CD4-positive, CD25-positive, alpha-beta regulatory T cell (primary cell): ENCODE measurements around the gene KCNK10. TPM values are rescaled to one million over a fixed set of nuclear protein-coding genes. Genes with fewer than 3 reads are reported as not detected.

Source experiments
- ATAC-seq, 2 donors: fragments of 150-1000 bp; cut with Tn5 transposase; one replicate each; pipeline ENCODE4 v1.10.0; 2021; ENCODE audit warnings: low read depth in 2 of 2, moderate number of reproducible peaks in 2 of 2, moderate library complexity in 1 of 2
- DNase-seq, 3 donors: peaks; one replicate each; pipeline versions ENCODE4 v3.0.0 to v3.0.0-alpha.2; 2012 to 2022; ENCODE audit warnings: mixed read lengths in 1 of 3
- H3K27ac ChIP-seq: one replicate; pipeline ENCODE4 v1.7.0; 2013; ENCODE audit warnings: mild to moderate bottlenecking, low read length; ENCODE audit not compliant: insufficient read depth, poor library complexity, severe bottlenecking
- H3K27me3 ChIP-seq: one replicate; pipeline ENCODE4 v1.7.0; 2013; ENCODE audit warnings: low read length; ENCODE audit not compliant: control insufficient read depth, insufficient read depth
- H3K36me3 ChIP-seq: one replicate; pipeline ENCODE4 v1.7.0; 2013; ENCODE audit warnings: mild to moderate bottlenecking, low read length, moderate library complexity; ENCODE audit not compliant: control insufficient read depth, insufficient read depth
- H3K4me1 ChIP-seq: 2 replicates; pipeline ENCODE4 v1.7.0; 2013; ENCODE audit warnings: mild to moderate bottlenecking, low read length; ENCODE audit not compliant: insufficient read depth, control insufficient read depth, poor library complexity, severe bottlenecking
- H3K4me3 ChIP-seq: one replicate; pipeline ENCODE4 v1.7.0; 2013; ENCODE audit warnings: low read depth, mild to moderate bottlenecking, low read length, moderate library complexity
- H3K9me3 ChIP-seq, 2 experiments: 1 replicate in 1 of 2; 2 replicates in 1 of 2; pipeline ENCODE4 v1.7.0; 2013; ENCODE audit warnings: low read length in 2 of 2, mild to moderate bottlenecking in 1 of 2, moderate library complexity in 1 of 2; ENCODE audit not compliant: control insufficient read depth in 2 of 2
- H3K27ac Mint-ChIP-seq, 3 donors: one replicate each; pipeline ENCODE4 v1.8.0; 2020 to 2022; ENCODE audit warnings: mild to moderate bottlenecking in 3 of 3, mixed read lengths in 3 of 3, moderate library complexity in 2 of 3
- H3K27me3 Mint-ChIP-seq: one replicate; pipeline ENCODE4 v1.8.0; 2022; ENCODE audit warnings: mild to moderate bottlenecking, mixed read lengths
- H3K36me3 Mint-ChIP-seq: one replicate; pipeline ENCODE4 v1.8.0; 2020; ENCODE audit warnings: mixed read lengths
- H3K4me1 Mint-ChIP-seq, 4 donors: one replicate each; pipeline ENCODE4 v1.8.0; 2020 to 2022; ENCODE audit warnings: mixed read lengths in 4 of 4, mild to moderate bottlenecking in 1 of 4
- H3K4me3 Mint-ChIP-seq, 4 donors: one replicate each; pipeline ENCODE4 v1.8.0; 2020 to 2022; ENCODE audit warnings: mild to moderate bottlenecking in 4 of 4, mixed read lengths in 4 of 4, moderate library complexity in 3 of 4
- H3K9me3 Mint-ChIP-seq, 7 donors: one replicate each; pipeline ENCODE4 v1.8.0; 2020 to 2022; ENCODE audit warnings: mixed read lengths in 7 of 7, mild to moderate bottlenecking in 3 of 7, moderate library complexity in 2 of 7
- polyA plus RNA-seq, 4 donors: library from polyadenylated mRNA; unstranded; fragments of 300-500 nt; fragmentation: Illumina TruSeq; gene quantifications; one replicate each; pipeline ENCODE4 v1.2.3, GENCODE V29; 2021
- total RNA-seq: library from RNA; stranded (reverse); gene quantifications from one replicate; pipeline ENCODE4 v1.2.3, GENCODE V29; 2022

The KCNK10 gene
- total and polyA plus RNA-seq, 5 donors from 2014 or later, result not detected

DNA sequence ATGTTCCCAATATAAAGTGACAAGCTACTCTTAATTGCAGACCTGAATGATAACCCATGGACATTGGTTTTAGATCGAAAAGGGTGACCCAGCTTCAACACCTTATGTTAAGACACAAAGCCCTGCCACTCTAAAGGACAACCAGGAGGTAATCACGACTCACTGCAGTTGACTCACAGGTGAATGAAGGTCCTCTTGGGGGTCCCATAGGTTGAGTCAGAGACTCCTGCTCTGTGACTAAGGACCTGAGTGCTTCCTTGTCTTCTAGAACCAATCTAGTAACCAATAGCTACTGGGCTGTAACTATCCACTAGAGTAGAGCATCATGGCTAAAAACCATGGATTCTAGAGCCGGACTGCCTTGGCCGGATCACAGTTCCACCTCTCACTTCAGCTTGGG, 73.8 kb downstream of the KCNK10 start:
- no peak overlapping the region for H3K27ac ChIP-seq
- H3K4me1 Mint-ChIP-seq, result no peaks in the 10 kb centered on the region
- no peak overlapping the region for H3K4me3 ChIP-seq
- no peak overlapping the region for H3K4me3 Mint-ChIP-seq
- no peaks in the 10 kb centered on the region for H3K36me3 ChIP-seq
- H3K9me3 Mint-ChIP-seq, result peaks cover 0 to 1% (median 0%) of the 10 kb centered on the region in 7 donors
- ATAC-seq (no peak), DNase-seq (no peak)
- H3K9me3 ChIP-seq, result no peaks in the 10 kb centered on the region
- H3K27me3 ChIP-seq, result peaks cover 8% of the 10 kb centered on the region
- H3K36me3 Mint-ChIP-seq, result no peaks in the 10 kb centered on the region
- peaks cover 11% of the 10 kb centered on the region for H3K27me3 Mint-ChIP-seq
- no peak overlapping the region for H3K27ac Mint-ChIP-seq
- H3K4me1 ChIP-seq, result no peaks in the 10 kb centered on the region

- Histone ChIP-seq H3K4me1 (no peaks in the 10 kb centered on the region), H3K27me3 (peaks cover 10% of the 10 kb centered on the region), H3K4me3 (no peak overlapping the region), H3K9me3 (no peaks in the 10 kb centered on the region), H3K27ac (no peak overlapping the region), H3K36me3 (no peaks in the 10 kb centered on the region)
- no peak overlapping the region for H3K27ac Mint-ChIP-seq
- peaks cover 12% of the 10 kb centered on the region for H3K27me3 Mint-ChIP-seq
- no peaks in the 10 kb centered on the region for H3K4me1 Mint-ChIP-seq
- no peak overlapping the region for H3K4me3 Mint-ChIP-seq
- H3K9me3 Mint-ChIP-seq, result peaks cover 0 to 1% (median 0%) of the 10 kb centered on the region in 7 donors
- ATAC-seq, result no peak
- no peak for DNase-seq
- H3K36me3 Mint-ChIP-seq, result no peaks in the 10 kb centered on the region
Measured at GRCh38 chr14:88248606-88249005, 74.5 kb downstream of the KCNK10 start.

- no peak for ATAC-seq
- Histone ChIP-seq H3K27me3 (peaks cover 10% of the 10 kb centered on the region), H3K4me3 (no peak overlapping the region), H3K9me3 (no peaks in the 10 kb centered on the region), H3K4me1 (no peaks in the 10 kb centered on the region), H3K27ac (no peak overlapping the region), H3K36me3 (no peaks in the 10 kb centered on the region)
- H3K4me1 Mint-ChIP-seq, result no peaks in the 10 kb centered on the region
- no peak overlapping the region for H3K4me3 Mint-ChIP-seq
- DNase-seq, result no peak
- H3K9me3 Mint-ChIP-seq, result peaks cover 0 to 1% (median 0%) of the 10 kb centered on the region in 7 donors
- no peak overlapping the region for H3K27ac Mint-ChIP-seq
- no peaks in the 10 kb centered on the region for H3K36me3 Mint-ChIP-seq
- peaks cover 20% of the 10 kb centered on the region for H3K27me3 Mint-ChIP-seq
Measured at GRCh38 chr14:88247228-88247627, 75.8 kb downstream of the KCNK10 start.

- peaks cover 20% of the 10 kb centered on the region for H3K27me3 Mint-ChIP-seq
- no peak overlapping the region for H3K4me3 Mint-ChIP-seq
- Histone ChIP-seq H3K4me1 (no peaks in the 10 kb centered on the region), H3K36me3 (no peaks in the 10 kb centered on the region), H3K27ac (no peak overlapping the region), H3K9me3 (no peaks in the 10 kb centered on the region), H3K27me3 (peaks cover 7% of the 10 kb centered on the region), H3K4me3 (no peak overlapping the region)
- peaks cover 0 to 3% (median 0%) of the 10 kb centered on the region in 7 donors for H3K9me3 Mint-ChIP-seq
- H3K27ac Mint-ChIP-seq, result no peak overlapping the region
- no peak for ATAC-seq
- H3K36me3 Mint-ChIP-seq, result no peaks in the 10 kb centered on the region
- no peak for DNase-seq
- no peaks in the 10 kb centered on the region for H3K4me1 Mint-ChIP-seq
Measured at GRCh38 chr14:88245321-88245720, 77.7 kb downstream of the KCNK10 start.

- H3K4me1 ChIP-seq, result no peaks in the 10 kb centered on the region
- no peak overlapping the region for H3K4me3 ChIP-seq
- Mint-ChIP-seq H3K9me3 (peaks cover 0 to 3% (median 0%) of the 10 kb centered on the region in 7 donors), H3K4me1 (no peaks in the 10 kb centered on the region), H3K27ac (no peak overlapping the region), H3K27me3 (peaks cover 20% of the 10 kb centered on the region), H3K36me3 (no peaks in the 10 kb centered on the region), H3K4me3 (no peak overlapping the region)
- DNase-seq, result no peak
- H3K36me3 ChIP-seq, result no peaks in the 10 kb centered on the region
- H3K9me3 ChIP-seq, result no peaks in the 10 kb centered on the region
- H3K27me3 ChIP-seq, result peaks cover 7% of the 10 kb centered on the region
- no peak overlapping the region for H3K27ac ChIP-seq
- ATAC-seq, result no peak
Measured at GRCh38 chr14:88243946-88244345, 79.1 kb downstream of the KCNK10 start.

DNA sequence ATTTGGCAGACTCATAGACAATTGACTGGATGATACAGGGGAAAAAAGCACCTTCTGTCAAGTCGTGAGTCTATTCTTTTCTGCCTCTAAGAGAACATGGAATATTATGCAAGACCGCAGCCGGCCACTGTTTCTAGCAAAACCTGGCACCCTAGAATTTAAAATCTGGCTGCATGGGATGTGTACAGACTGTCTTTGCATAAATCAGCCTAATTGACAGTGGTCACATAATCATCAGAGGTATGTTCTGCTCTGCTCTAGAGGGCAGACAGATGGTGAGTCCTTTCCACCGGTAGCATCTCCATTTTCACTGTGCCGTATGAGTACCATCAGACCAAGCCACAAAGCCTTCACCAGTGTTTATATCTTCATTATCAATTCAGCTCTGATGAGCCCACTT, 80.6 kb downstream of the KCNK10 start:
- Mint-ChIP-seq H3K4me3 (no peak overlapping the region), H3K27ac (no peak overlapping the region), H3K27me3 (peaks cover 20% of the 10 kb centered on the region), H3K36me3 (no peaks in the 10 kb centered on the region), H3K9me3 (peaks cover 0 to 3% (median 0%) of the 10 kb centered on the region in 7 donors), H3K4me1 (no peaks in the 10 kb centered on the region)
- no peak overlapping the region for H3K4me3 ChIP-seq
- H3K4me1 ChIP-seq, result no peaks in the 10 kb centered on the region
- no peaks in the 10 kb centered on the region for H3K36me3 ChIP-seq
- ATAC-seq (no peak), DNase-seq (no peak)
- H3K27ac ChIP-seq, result no peak overlapping the region
- no peaks in the 10 kb centered on the region for H3K9me3 ChIP-seq
- peaks cover 6% of the 10 kb centered on the region for H3K27me3 ChIP-seq

DNA sequence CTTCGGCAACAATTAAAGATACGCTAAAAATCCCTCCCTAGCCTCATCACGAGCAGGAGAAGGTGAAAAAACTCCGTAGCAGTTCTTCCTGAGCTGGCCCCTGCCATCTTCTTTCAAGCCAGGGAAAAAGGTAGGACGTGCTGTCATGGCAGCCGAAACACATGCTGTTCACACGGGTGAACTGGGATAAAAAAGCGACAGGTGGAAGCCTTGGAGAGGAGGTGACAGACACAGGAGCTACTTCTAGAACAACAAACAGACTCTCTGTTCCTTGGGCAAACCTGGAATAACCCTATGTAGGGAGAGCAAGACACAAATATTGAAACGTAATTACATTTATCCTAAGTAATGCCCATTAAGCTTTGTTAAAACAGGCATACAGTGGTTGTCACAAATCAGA, 81.3 kb downstream of the KCNK10 start:
- DNase-seq (no peak), ATAC-seq (no peak)
- Mint-ChIP-seq H3K4me3 (no peak overlapping the region), H3K27ac (no peak overlapping the region), H3K4me1 (no peaks in the 10 kb centered on the region), H3K36me3 (no peaks in the 10 kb centered on the region), H3K27me3 (peaks cover 20% of the 10 kb centered on the region), H3K9me3 (peaks cover 0 to 3% (median 0%) of the 10 kb centered on the region in 7 donors)
- Histone ChIP-seq H3K27ac (no peak overlapping the region), H3K4me1 (no peaks in the 10 kb centered on the region), H3K36me3 (no peaks in the 10 kb centered on the region), H3K9me3 (no peaks in the 10 kb centered on the region), H3K4me3 (no peak overlapping the region), H3K27me3 (peaks cover 2% of the 10 kb centered on the region)

DNA sequence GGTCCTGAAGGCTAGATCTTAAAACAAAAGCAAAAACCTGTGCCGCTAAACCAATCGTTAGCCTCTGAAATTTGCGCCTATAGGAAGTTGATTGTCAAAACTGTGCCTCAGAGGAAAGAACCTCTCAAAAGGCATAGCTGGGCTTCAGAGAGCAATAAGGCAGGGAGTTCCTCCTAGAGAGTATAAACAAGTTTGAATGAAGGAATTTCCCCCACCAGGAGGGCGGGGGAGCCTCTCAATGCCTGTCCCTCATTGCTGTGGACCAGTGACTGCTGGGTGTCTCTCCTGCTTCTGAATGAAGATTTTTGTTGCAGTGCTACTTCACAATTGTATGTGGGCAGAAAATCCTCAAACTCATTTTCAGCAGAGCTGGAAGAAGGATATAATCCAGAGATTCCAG, 88.6 kb downstream of the KCNK10 start:
- DNase-seq, result no peak
- no peak for ATAC-seq
- Histone ChIP-seq H3K27me3 (peaks cover 3% of the 10 kb centered on the region), H3K4me1 (no peaks in the 10 kb centered on the region), H3K27ac (no peak overlapping the region), H3K36me3 (no peaks in the 10 kb centered on the region), H3K4me3 (no peak overlapping the region), H3K9me3 (no peaks in the 10 kb centered on the region)
- Mint-ChIP-seq H3K27me3 (peaks cover 18% of the 10 kb centered on the region), H3K27ac (no peak overlapping the region), H3K4me1 (no peaks in the 10 kb centered on the region), H3K36me3 (no peaks in the 10 kb centered on the region), H3K9me3 (peaks cover 0 to 5% (median 0%) of the 10 kb centered on the region in 7 donors), H3K4me3 (no peak overlapping the region)
